HEK293 (cell line): Measurements from ENCODE around the gene PCDHGC4.

Experiments used
- HIC1 ChIP-seq: fragments of 450-650 bp; formaldehyde crosslinking; IDR thresholded peaks from 2 replicates; pipeline ENCODE4 v1.5.1; 2016; ENCODE audit warnings: missing biosample characterization, missing genetic modification characterization
- IKZF3 ChIP-seq: fragments of 450-650 bp; IDR thresholded peaks from 2 replicates; pipeline ENCODE4 v1.5.0; 2018; ENCODE audit warnings: missing biosample characterization, mild to moderate bottlenecking, missing genetic modification characterization, moderate library complexity
- KLF9 ChIP-seq: fragments of 450-650 bp; formaldehyde crosslinking; IDR thresholded peaks from 2 replicates; pipeline ENCODE4 v1.5.1; 2016; ENCODE audit warnings: missing biosample characterization, missing genetic modification characterization, low read depth
- PATZ1 ChIP-seq: fragments of 450-650 bp; formaldehyde crosslinking; IDR thresholded peaks from 2 replicates; pipeline ENCODE4 v1.5.1; 2016; ENCODE audit warnings: missing biosample characterization, missing genetic modification characterization
- SCRT1 ChIP-seq: fragments of 450-650 bp; formaldehyde crosslinking; IDR thresholded peaks from 2 replicates; pipeline ENCODE4 v1.5.1; 2016; ENCODE audit warnings: missing biosample characterization, missing genetic modification characterization, borderline replicate concordance
- SCRT2 ChIP-seq: fragments of 450-650 bp; formaldehyde crosslinking; IDR thresholded peaks from 2 replicates; pipeline ENCODE4 v1.5.1; 2016; ENCODE audit warnings: missing biosample characterization, missing genetic modification characterization
- ZBTB17 ChIP-seq: fragments of 450-650 bp; formaldehyde crosslinking; IDR thresholded peaks from 2 replicates; pipeline ENCODE4 v1.5.1; 2016; ENCODE audit warnings: missing biosample characterization, missing genetic modification characterization
- ZBTB26 ChIP-seq: fragments of 450-650 bp; formaldehyde crosslinking; optimal IDR thresholded peaks from 2 replicates; pipeline ENCODE3; 2016; ENCODE audit warnings: missing biosample characterization, mild to moderate bottlenecking, missing genetic modification characterization
- ZFP37 ChIP-seq: fragments of 450-650 bp; formaldehyde crosslinking; IDR thresholded peaks from 2 replicates; pipeline ENCODE4 v1.5.1; 2016; ENCODE audit warnings: missing biosample characterization, missing genetic modification characterization
- ZFP69B ChIP-seq: fragments of 450-650 bp; formaldehyde crosslinking; IDR thresholded peaks from 2 replicates; pipeline ENCODE4 v1.5.1; 2016; ENCODE audit warnings: missing biosample characterization, missing genetic modification characterization
- ZNF10 ChIP-seq: fragments of 450-650 bp; formaldehyde crosslinking; IDR thresholded peaks from 2 replicates; pipeline ENCODE4 v1.5.1; 2017; ENCODE audit warnings: missing biosample characterization, missing genetic modification characterization
- ZNF114 ChIP-seq: fragments of 450-650 bp; formaldehyde crosslinking; IDR thresholded peaks from 2 replicates; pipeline ENCODE4 v1.5.0; 2017; ENCODE audit warnings: missing biosample characterization, missing genetic modification characterization
- ZNF2 ChIP-seq: fragments of 450-650 bp; formaldehyde crosslinking; IDR thresholded peaks from 2 replicates; pipeline ENCODE4 v1.5.1; 2016; ENCODE audit warnings: missing biosample characterization, missing genetic modification characterization
- ZNF37A ChIP-seq: fragments of 450-650 bp; IDR thresholded peaks from 2 replicates; pipeline ENCODE4 v1.5.1; 2018; ENCODE audit warnings: missing biosample characterization, missing genetic modification characterization
- ZNF596 ChIP-seq: fragments of 450-650 bp; IDR thresholded peaks from 2 replicates; pipeline ENCODE4 v1.5.0; 2018; ENCODE audit warnings: missing biosample characterization, mild to moderate bottlenecking, missing genetic modification characterization, moderate library complexity
- ZNF600 ChIP-seq: fragments of 450-650 bp; formaldehyde crosslinking; IDR thresholded peaks from 2 replicates; pipeline ENCODE4 v1.5.1; 2016; ENCODE audit warnings: missing biosample characterization, missing genetic modification characterization
- ZNF692 ChIP-seq: fragments of 450-650 bp; formaldehyde crosslinking; IDR thresholded peaks from 2 replicates; pipeline ENCODE4 v1.5.1; 2016; ENCODE audit warnings: missing biosample characterization, missing genetic modification characterization
- TF ChIP-seq, protein P1 (sequence below): fragments of 450-650 bp; formaldehyde crosslinking; IDR thresholded peaks from 2 replicates; pipeline ENCODE4 v1.5.1; 2016; ENCODE audit warnings: missing biosample characterization, missing genetic modification characterization
- TF ChIP-seq, protein P2 (sequence below): fragments of 450-650 bp; formaldehyde crosslinking; IDR thresholded peaks from 2 replicates; pipeline ENCODE4 v1.5.1; 2016; ENCODE audit warnings: missing biosample characterization, missing genetic modification characterization

PCDHGC4 gene

GRCh38 chr5:141524604-141525597, 40.1 kb downstream of the PCDHGC4 start (continued):
- 0 out of 2 replicates have a peak, but pooled peaks have one; percentile 25 for TF ChIP-seq ZNF692 (tag by site-specific recombination)
- no peak for TF ChIP-seq ZNF37A (tag by site-specific recombination)
- TF ChIP-seq, protein P1, sequence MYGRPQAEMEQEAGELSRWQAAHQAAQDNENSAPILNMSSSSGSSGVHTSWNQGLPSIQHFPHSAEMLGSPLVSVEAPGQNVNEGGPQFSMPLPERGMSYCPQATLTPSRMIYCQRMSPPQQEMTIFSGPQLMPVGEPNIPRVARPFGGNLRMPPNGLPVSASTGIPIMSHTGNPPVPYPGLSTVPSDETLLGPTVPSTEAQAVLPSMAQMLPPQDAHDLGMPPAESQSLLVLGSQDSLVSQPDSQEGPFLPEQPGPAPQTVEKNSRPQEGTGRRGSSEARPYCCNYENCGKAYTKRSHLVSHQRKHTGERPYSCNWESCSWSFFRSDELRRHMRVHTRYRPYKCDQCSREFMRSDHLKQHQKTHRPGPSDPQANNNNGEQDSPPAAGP: 0 out of 2 replicates have a peak, but pooled peaks have one; percentile 28
- peak; percentile 36 for TF ChIP-seq ZBTB17 (tag by site-specific recombination)
- 0 out of 2 replicates have a peak, but pooled peaks have one; percentile 26 for TF ChIP-seq HIC1
- TF ChIP-seq ZNF596 (tag by site-specific recombination): no peak
- no peak for TF ChIP-seq ZNF114
- peak; percentile 14 for TF ChIP-seq ZBTB26
- peak; percentile 88 for TF ChIP-seq IKZF3 (tag by site-specific recombination)
- TF ChIP-seq ZNF2: peak; percentile 83; the same call in 1 of the 2 replicates
- TF ChIP-seq ZNF600 (tag by site-specific recombination): peak; percentile 76
- TF ChIP-seq ZFP37 (tag by site-specific recombination): peak; percentile 72; the same call in 1 of the 2 replicates
- 0 out of 2 replicates have a peak, but pooled peaks have one; percentile 29 for TF ChIP-seq PATZ1
- TF ChIP-seq, protein P2, sequence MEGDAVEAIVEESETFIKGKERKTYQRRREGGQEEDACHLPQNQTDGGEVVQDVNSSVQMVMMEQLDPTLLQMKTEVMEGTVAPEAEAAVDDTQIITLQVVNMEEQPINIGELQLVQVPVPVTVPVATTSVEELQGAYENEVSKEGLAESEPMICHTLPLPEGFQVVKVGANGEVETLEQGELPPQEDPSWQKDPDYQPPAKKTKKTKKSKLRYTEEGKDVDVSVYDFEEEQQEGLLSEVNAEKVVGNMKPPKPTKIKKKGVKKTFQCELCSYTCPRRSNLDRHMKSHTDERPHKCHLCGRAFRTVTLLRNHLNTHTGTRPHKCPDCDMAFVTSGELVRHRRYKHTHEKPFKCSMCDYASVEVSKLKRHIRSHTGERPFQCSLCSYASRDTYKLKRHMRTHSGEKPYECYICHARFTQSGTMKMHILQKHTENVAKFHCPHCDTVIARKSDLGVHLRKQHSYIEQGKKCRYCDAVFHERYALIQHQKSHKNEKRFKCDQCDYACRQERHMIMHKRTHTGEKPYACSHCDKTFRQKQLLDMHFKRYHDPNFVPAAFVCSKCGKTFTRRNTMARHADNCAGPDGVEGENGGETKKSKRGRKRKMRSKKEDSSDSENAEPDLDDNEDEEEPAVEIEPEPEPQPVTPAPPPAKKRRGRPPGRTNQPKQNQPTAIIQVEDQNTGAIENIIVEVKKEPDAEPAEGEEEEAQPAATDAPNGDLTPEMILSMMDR (tag by site-specific recombination): peak; percentile 98
- no peak for TF ChIP-seq KLF9 (tag by site-specific recombination)
- TF ChIP-seq ZFP69B (tag by site-specific recombination): 0 out of 2 replicates have a peak, but pooled peaks have one; percentile 25
- TF ChIP-seq ZNF10: 0 out of 2 replicates have a peak, but pooled peaks have one; percentile 27
- peak; percentile 93 for TF ChIP-seq SCRT2 (tag by site-specific recombination)
- TF ChIP-seq SCRT1 (tag by site-specific recombination): peak; percentile 62; the same call in 1 of the 2 replicates
- TF ChIP-seq, all 188 proteins: peak for 25
